GM12875 (cell line): ENCODE measurements around the gene SLC4A5.

ENCODE experiments used
- H3K4me3 ChIP-seq: one replicate; pipeline ENCODE4 v1.5.1; 2011; ENCODE audit warnings: low read depth, low read length, control low read depth
- CTCF ChIP-seq: IDR thresholded peaks from 2 replicates; pipeline ENCODE4 v1.5.1; 2011; ENCODE audit warnings: low read depth, mild to moderate bottlenecking, control low read depth, inconsistent platforms, low read length, moderate library complexity, borderline replicate concordance; ENCODE audit not compliant: insufficient read depth

The SLC4A5 gene

GRCh38 chr2:74343316-74343715 lies at the start of gene SLC4A5:
TSS of gene SLC4A5 (minus strand) at chr2:74343416. CDS start at chr2:74315023, 28,393 bp downstream.
- no peak for TF ChIP-seq CTCF
- no peak within 1 kb of the TSS for H3K4me3 ChIP-seq

DNA sequence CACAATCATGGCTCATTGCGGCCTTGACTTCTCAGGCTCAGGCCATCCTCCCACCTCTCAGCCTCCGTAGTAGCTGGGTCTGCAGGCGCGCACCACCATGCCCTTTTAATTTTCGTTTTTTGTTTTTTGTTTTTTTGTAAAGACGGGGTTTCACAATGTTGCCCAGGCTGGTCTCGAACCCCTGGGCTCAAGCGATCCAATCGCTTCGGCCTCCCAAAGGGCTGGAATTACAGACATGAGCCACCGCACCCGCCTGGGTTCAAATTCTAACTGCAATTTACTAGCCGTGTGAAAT lies 49.2 kb upstream of the SLC4A5 start:
- no peak for TF ChIP-seq CTCF
- no peak overlapping the region for H3K4me3 ChIP-seq

DNA sequence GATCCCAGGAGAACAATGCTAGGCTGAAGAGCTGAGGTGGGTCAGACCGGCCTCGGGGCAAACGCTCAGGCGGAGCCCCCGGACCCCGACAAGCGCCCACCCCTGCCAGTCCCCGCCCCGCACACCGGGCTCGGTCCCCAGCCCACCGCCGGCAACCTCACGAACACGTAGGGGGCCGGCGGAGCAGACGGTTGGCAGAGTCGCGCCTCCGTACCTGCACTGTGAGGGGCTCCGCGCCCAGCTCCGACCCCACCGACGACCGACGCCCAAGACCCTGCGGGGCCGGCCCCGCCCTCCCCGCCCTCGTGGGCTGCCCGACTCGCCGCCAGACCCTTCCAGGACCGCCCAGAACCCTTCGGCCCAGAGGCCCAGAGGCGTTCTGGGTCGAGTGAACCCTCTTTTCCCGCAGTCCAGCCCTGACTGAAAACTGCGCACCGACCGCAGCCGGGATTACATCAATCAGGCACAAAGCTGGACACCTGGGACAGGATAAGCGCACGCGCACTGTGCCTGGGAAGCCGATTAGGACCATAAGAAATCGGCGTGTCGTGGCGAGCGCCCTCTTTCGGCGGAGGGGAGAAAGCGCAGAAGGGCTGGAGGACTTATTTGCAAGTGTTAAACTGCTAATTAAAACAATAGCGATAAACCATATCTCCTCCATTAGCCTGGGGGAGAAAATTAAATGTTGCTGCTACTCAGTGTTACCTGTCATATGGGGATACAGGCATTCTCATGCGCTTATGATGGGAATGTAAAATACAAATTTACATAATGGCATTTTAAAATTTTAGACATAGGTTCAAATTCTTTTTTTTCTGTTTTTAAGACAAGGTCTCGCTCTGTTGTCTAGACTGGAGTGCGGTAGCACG lies 48.6 kb upstream of the SLC4A5 start:
- peak; percentile 99 for TF ChIP-seq CTCF
- H3K4me3 ChIP-seq = peak overlapping the region; percentile 65

GRCh38 chr2:74391209-74391579 lies 48.0 kb upstream of the SLC4A5 start:
- TF ChIP-seq CTCF = no peak
- H3K4me3 ChIP-seq = peak overlapping the region; percentile 65

- no peak overlapping the region for H3K4me3 ChIP-seq
- TF ChIP-seq CTCF = no peak
These were observed 47.4 kb upstream of the SLC4A5 start for GRCh38 chr2:74390606-74391005.

DNA sequence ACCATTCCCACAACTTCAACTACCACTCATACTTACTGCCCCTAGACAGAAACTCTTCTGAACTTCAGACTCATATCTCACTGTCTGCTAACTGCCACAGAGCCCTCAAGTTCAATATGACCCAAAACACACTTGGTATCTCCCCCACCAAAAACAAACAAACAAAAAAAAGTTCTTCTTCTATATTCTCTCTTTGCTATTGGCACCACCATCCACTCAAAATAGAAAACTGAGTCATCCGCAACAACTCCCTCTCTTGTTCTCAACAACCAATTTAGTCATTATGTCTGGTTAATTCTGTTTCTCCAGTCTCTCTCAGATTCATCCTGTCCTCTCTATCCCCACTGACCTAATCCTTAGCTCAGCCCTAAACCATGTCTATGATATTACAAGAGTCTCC lies 44.1 kb upstream of the SLC4A5 start:
- TF ChIP-seq CTCF = no peak
- H3K4me3 ChIP-seq = no peak overlapping the region

DNA sequence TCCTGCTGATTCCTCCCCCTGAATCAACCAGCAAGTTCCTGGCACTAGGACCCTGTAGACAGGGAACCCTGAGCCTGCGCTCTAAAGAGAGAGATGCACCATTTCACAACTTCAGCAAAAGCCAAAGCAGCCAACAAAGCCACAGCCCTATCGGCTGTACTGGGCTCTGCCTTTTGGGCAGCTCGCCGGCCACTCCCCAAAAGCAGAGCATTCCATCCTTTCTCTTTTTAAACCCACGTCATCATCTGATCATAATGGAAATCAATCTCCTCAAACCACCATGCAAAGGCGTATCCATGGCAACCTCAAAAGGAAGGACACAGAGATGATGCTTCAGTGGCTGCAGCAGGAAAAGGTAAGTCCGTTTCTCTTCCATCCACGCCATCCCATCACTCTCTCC lies 42.2 kb upstream of the SLC4A5 start:
- no peak for TF ChIP-seq CTCF
- no peak overlapping the region for H3K4me3 ChIP-seq
